Breast epithelium (tissue), 4 donors: Measurements from ENCODE around the gene MYOM3. TPM values are rescaled to one million over a fixed set of nuclear protein-coding genes. Genes with fewer than 3 reads are reported as not detected.

Experiments used
- DNase-seq, 2 donors: peaks; one replicate each; pipeline ENCODE4 v3.0.0-alpha.2; 2019; ENCODE audit warnings: low spot score in 2 of 2
- H3K27ac ChIP-seq, 2 donors: fragments of 200-600 bp; sonication (generic) in 1 of 2; one replicate each; pipeline ENCODE4 v1.5.1; 2016 to 2019; ENCODE audit warnings: mild to moderate bottlenecking in 1 of 2
- H3K27me3 ChIP-seq, 2 donors: fragments of 200-600 bp; sonication (generic) in 1 of 2; one replicate each; pipeline versions ENCODE4 v1.5.1 to v1.6.0; 2017 to 2019; ENCODE audit warnings: control low read depth in 1 of 2, mild to moderate bottlenecking in 1 of 2
- H3K36me3 ChIP-seq: fragments of 200-600 bp; one replicate; pipeline ENCODE4 v1.5.1; 2019
- H3K4me1 ChIP-seq, 2 donors: fragments of 200-600 bp; sonication (generic); one replicate each; pipeline ENCODE4 v1.5.1; 2016 to 2019; ENCODE audit warnings: control low read depth in 1 of 2
- H3K4me3 ChIP-seq, 3 donors: fragments of 200-600 bp; sonication (generic); 1 replicate in 2 of 3; 2 replicates in 1 of 3; pipeline ENCODE4 v1.5.1; 2016 to 2019; ENCODE audit warnings: mild to moderate bottlenecking in 3 of 3, moderate library complexity in 2 of 3
- H3K9me3 ChIP-seq, 2 donors: fragments of 200-600 bp; sonication (generic) in 1 of 2; one replicate each; pipeline ENCODE4 v1.5.1; 2016 to 2019; ENCODE audit warnings: control low read depth in 1 of 2
- POLR2A ChIP-seq: fragments of 450-650 bp; IDR thresholded peaks from one replicate; pipeline ENCODE4 v1.6.1; 2016; ENCODE audit warnings: antibody characterized with exemption, mild to moderate bottlenecking, moderate library complexity
- POLR2AphosphoS5 ChIP-seq, 3 donors: sonication (generic); formaldehyde crosslinking; IDR thresholded peaks; one replicate each; pipeline ENCODE4 v1.6.1; 2017; ENCODE audit warnings: antibody characterized with exemption in 3 of 3
- intact Hi-C: fragments of 100-400 bp; cut with DNase I; formaldehyde crosslinking; loops from one replicate; pipeline ENCODE4 v1.15.1; 2023; ENCODE audit warnings: low total_unique reads
- total RNA-seq, 3 donors: library from RNA; depleted of rRNA; stranded (reverse); fragments of >200 nt; gene quantifications; one replicate each; pipeline ENCODE4 v1.1.0, GENCODE V29; 2016
- TF ChIP-seq, protein P1 (sequence below), 3 donors: fragments of 450-650 bp; IDR thresholded peaks; one replicate each; pipeline ENCODE4 v1.5.1; 2016 to 2017; ENCODE audit warnings: antibody characterized with exemption in 3 of 3, mild to moderate bottlenecking in 3 of 3, moderate library complexity in 3 of 3

MYOM3 gene
- total RNA-seq, 3 donors from 2014 or later = 0.32 to 0.98 (median 0.59) TPM

DNA sequence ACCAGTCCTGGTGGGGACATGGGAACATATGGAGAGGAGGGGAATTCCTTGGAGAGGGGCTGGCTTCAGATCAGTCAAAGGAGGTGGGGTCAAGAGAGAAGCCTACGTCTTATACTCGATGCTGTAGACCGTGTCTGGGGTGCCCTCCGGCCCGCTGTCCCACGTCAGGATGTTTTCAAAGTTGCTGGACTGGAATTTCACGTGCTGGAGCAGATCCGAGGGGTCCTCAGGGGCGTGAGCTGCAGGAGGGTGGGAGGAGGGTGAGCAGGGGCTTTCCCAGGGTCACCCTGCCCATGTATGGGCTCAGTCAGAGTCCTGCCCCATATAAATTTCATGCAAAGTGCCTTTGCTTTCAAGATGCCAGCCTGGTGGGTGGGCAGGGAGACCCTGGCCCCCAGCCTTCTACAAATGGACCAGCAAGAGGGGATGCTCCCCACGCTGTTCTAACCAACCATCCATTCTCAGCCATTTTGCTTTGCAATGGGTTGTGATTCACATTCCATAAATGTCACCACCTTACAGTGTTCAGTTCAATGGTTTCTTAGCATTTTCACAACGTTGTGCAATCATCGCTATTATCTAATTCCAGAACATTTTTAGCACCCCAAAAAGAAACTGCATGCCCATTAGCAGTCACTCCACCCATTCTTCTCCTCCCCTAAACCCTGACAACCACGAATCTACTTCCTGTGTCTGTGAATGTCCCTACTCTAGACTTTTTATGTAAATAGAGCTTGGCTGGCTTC lies 26.7 kb upstream of the MYOM3 start:
- no peak overlapping the region for H3K4me3 ChIP-seq
- intact Hi-C loops = no loop called here
- no peak for DNase-seq

DNA sequence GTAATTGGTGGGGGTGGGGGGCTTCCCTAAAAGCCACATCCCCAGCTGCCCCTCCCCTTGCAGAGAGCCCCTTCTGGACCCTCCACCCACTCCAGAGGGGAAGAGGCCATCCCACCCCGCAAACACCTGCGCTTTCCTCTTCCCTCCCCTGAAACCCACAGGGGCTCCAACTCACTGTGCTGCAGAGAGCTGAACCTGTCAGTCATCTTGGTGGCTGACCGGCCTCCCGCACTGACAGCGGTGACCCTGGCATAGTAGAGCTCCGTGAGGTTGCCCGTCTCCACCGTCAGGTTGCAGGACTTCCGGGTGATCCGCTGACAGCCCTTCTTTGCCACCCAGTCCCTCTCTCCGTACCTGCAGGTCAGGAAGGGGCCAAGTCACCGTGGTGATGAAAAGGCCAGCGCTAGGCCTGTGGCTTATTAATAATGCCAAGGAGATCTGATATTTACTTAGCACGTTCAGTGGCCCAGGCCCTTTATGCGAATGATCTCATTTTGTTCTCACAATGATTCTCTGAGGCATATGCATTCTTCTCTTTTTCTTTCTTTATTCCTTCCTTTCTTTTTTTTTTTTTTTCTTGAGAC lies 25.1 kb upstream of the MYOM3 start:
- no peak overlapping the region for H3K27ac ChIP-seq
- H3K36me3 ChIP-seq = no peaks in the 10 kb centered on the region
- H3K4me1 ChIP-seq = no peaks in the 10 kb centered on the region
- no peaks in the 10 kb centered on the region for H3K9me3 ChIP-seq
- H3K4me3 ChIP-seq = no peak overlapping the region
- DNase-seq = no peak
- intact Hi-C loops = no loop called here
- no peaks in the 10 kb centered on the region for H3K27me3 ChIP-seq
- TF ChIP-seq POLR2AphosphoS5 (IDR thresholded peaks at IDR 0.05) (no peak), POLR2A (no peak)
- TF ChIP-seq, protein P1, sequence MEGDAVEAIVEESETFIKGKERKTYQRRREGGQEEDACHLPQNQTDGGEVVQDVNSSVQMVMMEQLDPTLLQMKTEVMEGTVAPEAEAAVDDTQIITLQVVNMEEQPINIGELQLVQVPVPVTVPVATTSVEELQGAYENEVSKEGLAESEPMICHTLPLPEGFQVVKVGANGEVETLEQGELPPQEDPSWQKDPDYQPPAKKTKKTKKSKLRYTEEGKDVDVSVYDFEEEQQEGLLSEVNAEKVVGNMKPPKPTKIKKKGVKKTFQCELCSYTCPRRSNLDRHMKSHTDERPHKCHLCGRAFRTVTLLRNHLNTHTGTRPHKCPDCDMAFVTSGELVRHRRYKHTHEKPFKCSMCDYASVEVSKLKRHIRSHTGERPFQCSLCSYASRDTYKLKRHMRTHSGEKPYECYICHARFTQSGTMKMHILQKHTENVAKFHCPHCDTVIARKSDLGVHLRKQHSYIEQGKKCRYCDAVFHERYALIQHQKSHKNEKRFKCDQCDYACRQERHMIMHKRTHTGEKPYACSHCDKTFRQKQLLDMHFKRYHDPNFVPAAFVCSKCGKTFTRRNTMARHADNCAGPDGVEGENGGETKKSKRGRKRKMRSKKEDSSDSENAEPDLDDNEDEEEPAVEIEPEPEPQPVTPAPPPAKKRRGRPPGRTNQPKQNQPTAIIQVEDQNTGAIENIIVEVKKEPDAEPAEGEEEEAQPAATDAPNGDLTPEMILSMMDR (IDR thresholded peaks at IDR 0.05) = no peak

More for the DNA sequence above, 26.7 kb upstream of the MYOM3 start:
- TF ChIP-seq POLR2AphosphoS5 (IDR thresholded peaks at IDR 0.05) (no peak), POLR2A (no peak)
- TF ChIP-seq, protein P1 (IDR thresholded peaks at IDR 0.05) = no peak
- Histone ChIP-seq H3K27ac (no peak overlapping the region), H3K4me1 (no peaks in the 10 kb centered on the region), H3K9me3 (no peaks in the 10 kb centered on the region), H3K27me3 (no peaks in the 10 kb centered on the region), H3K36me3 (no peaks in the 10 kb centered on the region)

DNA sequence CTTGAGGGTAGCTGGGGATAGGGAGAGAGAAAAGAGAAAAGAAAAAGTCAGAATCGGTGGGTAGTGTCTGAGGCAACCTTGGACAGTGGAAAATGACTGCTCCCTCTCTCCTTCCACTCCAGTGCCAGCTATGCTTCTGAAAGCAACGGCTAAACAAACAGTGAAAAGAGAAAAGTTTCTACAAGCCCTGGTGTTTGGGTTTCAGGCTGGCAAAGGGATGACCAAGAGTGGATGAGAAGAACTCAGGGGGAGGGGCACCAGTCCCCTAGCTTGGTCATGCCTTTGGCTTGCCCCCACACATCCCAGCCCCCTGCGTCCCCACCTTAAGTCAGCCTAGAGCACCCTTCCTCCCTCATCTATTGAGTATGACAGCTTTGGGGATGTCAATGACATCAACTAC lies 22.4 kb upstream of the MYOM3 start:
- peaks cover 5 to 11% of the 10 kb centered on the region in 2 donors for H3K9me3 ChIP-seq
- H3K36me3 ChIP-seq = no peaks in the 10 kb centered on the region
- H3K4me1 ChIP-seq = no peaks in the 10 kb centered on the region
- H3K27ac ChIP-seq = no peak overlapping the region
- no peaks in the 10 kb centered on the region for H3K27me3 ChIP-seq
- TF ChIP-seq, protein P1 (IDR thresholded peaks at IDR 0.05) = no peak
- TF ChIP-seq POLR2AphosphoS5 (IDR thresholded peaks at IDR 0.05) (no peak), POLR2A (no peak)
- H3K4me3 ChIP-seq = no peak overlapping the region
- DNase-seq = no peak
- intact Hi-C loops = loop anchor here (5.0 kb wide), 1 partner anchor 758 kb away; no protein-coding TSS in a partner anchor

DNA sequence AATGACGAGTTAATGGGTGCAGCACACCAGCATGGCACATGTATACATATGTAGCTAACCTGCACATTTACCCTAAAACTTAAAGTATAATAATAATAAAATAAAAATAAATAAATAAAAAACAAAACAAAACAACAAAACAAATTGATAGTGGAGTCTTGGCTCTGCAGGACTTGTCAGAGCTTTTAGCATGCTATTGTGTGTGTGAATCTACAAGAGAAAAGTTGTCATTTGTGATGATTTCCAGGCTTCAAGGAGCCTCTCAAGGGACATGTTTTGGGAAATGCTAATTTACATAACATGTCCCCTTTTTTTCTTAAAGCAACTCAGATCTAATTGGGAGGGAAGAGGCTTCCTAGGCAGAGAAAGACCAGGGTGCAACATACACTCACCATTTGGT lies 21.9 kb upstream of the MYOM3 start:
- no peaks in the 10 kb centered on the region for H3K4me1 ChIP-seq
- no peaks in the 10 kb centered on the region for H3K27me3 ChIP-seq
- H3K4me3 ChIP-seq = no peak overlapping the region
- H3K27ac ChIP-seq = no peak overlapping the region
- DNase-seq = no peak
- no peaks in the 10 kb centered on the region for H3K36me3 ChIP-seq
- intact Hi-C loops = loop anchor here (5.0 kb wide), 1 partner anchor 758 kb away; no protein-coding TSS in a partner anchor
- TF ChIP-seq POLR2AphosphoS5 (IDR thresholded peaks at IDR 0.05) = no peak
- H3K9me3 ChIP-seq = peaks cover 5 to 11% of the 10 kb centered on the region in 2 donors

DNA sequence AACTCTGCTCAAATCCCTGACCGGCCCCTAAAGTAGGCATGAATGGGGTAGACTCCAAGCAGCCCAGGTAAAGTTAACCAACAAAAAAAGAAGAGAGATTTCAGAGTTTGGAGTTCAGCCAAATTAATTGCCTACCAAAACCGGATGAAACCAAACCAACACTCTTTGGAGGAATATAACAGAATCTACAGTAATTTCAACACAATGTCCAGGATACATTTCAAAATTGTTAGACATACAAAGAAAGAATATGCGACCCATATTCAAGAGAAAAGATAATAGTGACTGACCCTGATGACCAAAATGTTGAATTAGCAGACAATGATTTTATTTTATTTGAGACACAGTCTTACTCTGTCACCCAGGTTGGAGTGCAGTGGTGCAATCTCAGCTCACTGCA lies 18.4 kb upstream of the MYOM3 start:
- H3K4me3 ChIP-seq = no peak overlapping the region
- H3K4me1 ChIP-seq = no peaks in the 10 kb centered on the region
- intact Hi-C loops = loop anchor here (5.0 kb wide), 1 partner anchor 762 kb away; no protein-coding TSS in a partner anchor
- no peaks in the 10 kb centered on the region for H3K36me3 ChIP-seq
- no peak overlapping the region for H3K27ac ChIP-seq
- H3K9me3 ChIP-seq = peaks cover 5 to 11% of the 10 kb centered on the region in 2 donors
- TF ChIP-seq POLR2AphosphoS5 (IDR thresholded peaks at IDR 0.05) = no peak
- TF ChIP-seq POLR2A = no peak
- TF ChIP-seq, protein P1 (IDR thresholded peaks at IDR 0.05) = no peak
- no peak for DNase-seq
- H3K27me3 ChIP-seq = no peaks in the 10 kb centered on the region
